Vagina (tissue), 2 donors: Measurements from ENCODE around the gene SRRM2. TPM values are rescaled to one million over a fixed set of nuclear protein-coding genes. Genes with fewer than 3 reads are reported as not detected.

Source experiments
- DNase-seq, 2 donors: peaks; one replicate each; pipeline ENCODE4 v3.0.0-alpha.2; 2017; ENCODE audit errors: extremely low spot score in 2 of 2
- H3K27ac ChIP-seq: fragments of 200-600 bp; sonication (generic); one replicate; pipeline ENCODE4 v1.5.1; 2019
- H3K27me3 ChIP-seq: fragments of 200-600 bp; sonication (generic); one replicate; pipeline ENCODE4 v1.5.1; 2019
- H3K36me3 ChIP-seq, 2 donors: fragments of 200-600 bp; sonication (generic); one replicate each; pipeline ENCODE4 v1.5.1; 2017 to 2019
- H3K4me1 ChIP-seq: fragments of 200-600 bp; sonication (generic); one replicate; pipeline ENCODE4 v1.5.1; 2019
- H3K4me3 ChIP-seq, 2 donors: fragments of 200-600 bp; sonication (generic); 1 replicate in 1 of 2; 2 replicates in 1 of 2; pipeline ENCODE4 v1.5.1; 2016 to 2019
- H3K9me3 ChIP-seq: fragments of 200-600 bp; sonication (generic); one replicate; pipeline ENCODE4 v1.5.1; 2019
- CTCF ChIP-seq, 3 experiments: fragments of 450-650 bp in 2 of 3; fragments of 200-600 bp in 1 of 3; sonication (generic) in 1 of 3; IDR thresholded peaks; one replicate each; pipeline ENCODE4 v1.5.1; 2017 to 2019; ENCODE audit warnings: antibody characterized with exemption in 3 of 3, mild to moderate bottlenecking in 2 of 3, moderate library complexity in 2 of 3
- POLR2A ChIP-seq, 2 donors: fragments of 450-650 bp; IDR thresholded peaks; one replicate each; pipeline ENCODE4 v1.6.1; 2017; ENCODE audit warnings: antibody characterized with exemption in 2 of 2, mild to moderate bottlenecking in 2 of 2, moderate library complexity in 2 of 2
- POLR2AphosphoS5 ChIP-seq, 2 donors: sonication (generic); formaldehyde crosslinking; IDR thresholded peaks; one replicate each; pipeline ENCODE4 v1.9.0; 2017; ENCODE audit warnings: antibody characterized with exemption in 2 of 2, mild to moderate bottlenecking in 2 of 2, low read depth in 1 of 2; ENCODE audit not compliant: insufficient read depth in 1 of 2
- intact Hi-C: fragments of 100-400 bp; cut with DNase I; formaldehyde crosslinking; loops from one replicate; pipeline ENCODE4 v1.15.1; 2023
- total RNA-seq: library from RNA; depleted of rRNA; stranded (reverse); fragments of >200 nt; gene quantifications from one replicate; pipeline ENCODE4 v1.2.3, GENCODE V29; 2016

SRRM2 gene
- total RNA-seq, 1 donor from 2014 or later = 534 TPM

- Histone ChIP-seq H3K36me3 (no peaks in the 10 kb centered on the region), H3K9me3 (peaks cover 4% of the 10 kb centered on the region), H3K4me3 (no peak overlapping the region), H3K27me3 (no peaks in the 10 kb centered on the region), H3K4me1 (no peaks in the 10 kb centered on the region), H3K27ac (no peak overlapping the region)
- intact Hi-C loops = no loop called here
- DNase-seq = no peak
- TF ChIP-seq POLR2AphosphoS5 (IDR thresholded peaks at IDR 0.05; ENCODE audit: insufficient read depth in 1 of 2, low read depth in 1 of 2) (no peak), POLR2A (IDR thresholded peaks at IDR 0.05) (no peak), CTCF (IDR thresholded peaks at IDR 0.05) (no peak)
Observed at GRCh38 chr16:2809149-2809760, 56.8 kb downstream of the SRRM2 start.

- Histone ChIP-seq H3K27me3 (no peaks in the 10 kb centered on the region), H3K36me3 (no peaks in the 10 kb centered on the region), H3K4me3 (no peak overlapping the region), H3K4me1 (no peaks in the 10 kb centered on the region), H3K27ac (no peak overlapping the region), H3K9me3 (no peaks in the 10 kb centered on the region)
- TF ChIP-seq POLR2A (IDR thresholded peaks at IDR 0.05) (no peak), CTCF (IDR thresholded peaks at IDR 0.05) (no peak), POLR2AphosphoS5 (IDR thresholded peaks at IDR 0.05; ENCODE audit: insufficient read depth in 1 of 2, low read depth in 1 of 2) (no peak)
- intact Hi-C loops = no loop called here
- no peak for DNase-seq
Observed at GRCh38 chr16:2810651-2811050, 58.2 kb downstream of the SRRM2 start.

DNA sequence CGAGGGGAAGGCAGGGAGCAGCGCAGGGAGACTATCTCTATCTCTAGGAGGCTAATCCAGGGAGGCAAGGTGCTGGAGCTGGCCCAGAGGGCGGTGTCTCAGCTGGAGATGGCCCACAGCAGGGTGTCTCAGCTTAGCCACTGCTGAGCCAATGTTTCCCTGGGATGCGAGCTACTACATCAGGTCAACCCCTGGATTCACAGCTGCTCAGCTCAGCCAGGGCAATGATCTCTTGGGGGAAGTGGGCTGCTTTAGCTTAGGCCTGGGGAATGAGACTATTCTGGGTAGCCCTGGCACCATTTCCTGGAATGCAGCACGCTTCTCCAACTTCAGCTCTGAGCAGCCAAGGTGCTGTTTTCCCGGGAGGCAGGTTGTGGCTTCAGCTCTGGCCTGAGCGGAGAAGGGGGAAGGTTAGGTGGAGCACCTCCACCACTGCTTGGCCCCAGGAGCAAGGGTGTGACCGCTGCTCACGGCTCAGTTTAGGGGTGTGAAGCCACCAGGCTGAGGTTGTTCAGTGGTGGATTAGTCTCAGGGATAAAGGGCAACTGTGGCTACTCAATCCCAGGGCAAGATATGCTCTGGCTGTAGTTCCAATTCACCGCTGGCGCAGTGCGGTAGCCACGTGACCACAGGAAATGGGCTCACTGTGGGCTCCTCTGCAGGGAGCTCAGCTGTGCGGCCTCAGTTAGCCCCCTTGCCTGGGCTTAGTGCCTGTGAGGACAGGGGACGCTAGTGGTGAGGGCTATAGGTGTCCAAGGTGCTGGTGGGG lies 59.4 kb downstream of the SRRM2 start:
- Histone ChIP-seq H3K36me3 (no peaks in the 10 kb centered on the region), H3K27me3 (no peaks in the 10 kb centered on the region), H3K4me1 (no peaks in the 10 kb centered on the region), H3K9me3 (no peaks in the 10 kb centered on the region), H3K4me3 (no peak overlapping the region), H3K27ac (no peak overlapping the region)
- DNase-seq = no peak
- intact Hi-C loops = no loop called here
- TF ChIP-seq POLR2A (IDR thresholded peaks at IDR 0.05) (no peak), POLR2AphosphoS5 (IDR thresholded peaks at IDR 0.05; ENCODE audit: insufficient read depth in 1 of 2, low read depth in 1 of 2) (no peak), CTCF (IDR thresholded peaks at IDR 0.05) (no peak)

DNA sequence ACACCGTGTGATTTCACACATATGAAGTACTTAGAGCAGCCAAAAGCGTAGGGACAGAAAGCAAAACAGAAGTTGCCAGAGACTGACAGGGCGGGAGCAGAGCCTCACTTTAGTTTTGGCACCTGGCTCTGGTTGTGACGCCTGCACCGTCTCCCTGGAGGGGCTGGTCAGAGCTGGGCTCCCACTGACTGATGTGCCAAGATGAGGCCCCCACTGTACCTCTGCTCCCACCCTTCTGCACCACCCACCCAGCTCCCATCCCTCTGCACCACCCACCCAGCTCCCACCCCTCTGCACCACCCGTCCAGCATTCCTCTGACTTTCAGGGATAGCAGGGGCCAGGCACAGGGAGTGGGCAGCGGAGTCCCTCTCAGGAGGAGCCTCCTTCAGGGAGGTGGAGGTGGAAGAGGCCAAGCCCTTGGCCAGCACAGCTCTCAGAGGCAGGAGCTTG lies 61.4 kb downstream of the SRRM2 start:
- H3K4me1 ChIP-seq = no peaks in the 10 kb centered on the region
- TF ChIP-seq POLR2A (IDR thresholded peaks at IDR 0.05) (no peak), CTCF (IDR thresholded peaks at IDR 0.05) (no peak), POLR2AphosphoS5 (IDR thresholded peaks at IDR 0.05; ENCODE audit: insufficient read depth in 1 of 2, low read depth in 1 of 2) (no peak)
- no peak overlapping the region for H3K4me3 ChIP-seq
- intact Hi-C loops = no loop called here
- DNase-seq = no peak
- H3K27ac ChIP-seq = no peak overlapping the region
- no peaks in the 10 kb centered on the region for H3K9me3 ChIP-seq
- H3K36me3 ChIP-seq = no peaks in the 10 kb centered on the region
- no peaks in the 10 kb centered on the region for H3K27me3 ChIP-seq
